ENCODE data around the gene ST6GAL1.
"Not testable (repeated sequence)": the region's sequence is repeated elsewhere in the genome, so short reads cannot be mapped to it uniquely, and the experiment has no call there.

The ST6GAL1 gene

GRCh38 chr3:186971106-186971505 lies 40.8 kb downstream of the ST6GAL1 start:
- not testable (repeated sequence) for DNase-seq

GRCh38 chr3:186971578-186971977 lies 41.3 kb downstream of the ST6GAL1 start:
- peak; percentile 31 for DNase-seq

GRCh38 chr3:186973702-186974101 lies 43.4 kb downstream of the ST6GAL1 start:
- DNase-seq = no peak

GRCh38 chr3:186974824-186975313 lies 44.5 kb downstream of the ST6GAL1 start:
- DNase-seq = no peak

GRCh38 chr3:186975726-186976125 lies 45.4 kb downstream of the ST6GAL1 start:
- no peak for DNase-seq

- peak; percentile 71 for DNase-seq
Observed at GRCh38 chr3:186976837-186977750, 46.8 kb downstream of the ST6GAL1 start.

GRCh38 chr3:186978712-186979111 lies 48.4 kb downstream of the ST6GAL1 start:
- DNase-seq = no peak

GRCh38 chr3:186979852-186980251 lies 49.5 kb downstream of the ST6GAL1 start:
- no peak for DNase-seq

GRCh38 chr3:186980989-186981388 lies 50.7 kb downstream of the ST6GAL1 start:
- DNase-seq = no peak

- no peak for DNase-seq
Observed at GRCh38 chr3:186983659-186984058, 53.3 kb downstream of the ST6GAL1 start.

GRCh38 chr3:186984064-186984463 lies 53.7 kb downstream of the ST6GAL1 start:
- DNase-seq = no peak

- no peak for DNase-seq
Observed at GRCh38 chr3:186985661-186986364, 55.5 kb downstream of the ST6GAL1 start.

GRCh38 chr3:186986406-186986805 lies 56.1 kb downstream of the ST6GAL1 start:
- DNase-seq = no peak

GRCh38 chr3:186986816-186987215 lies 56.5 kb downstream of the ST6GAL1 start:
- no peak for DNase-seq

GRCh38 chr3:186988806-186989205 lies 58.5 kb downstream of the ST6GAL1 start:
- no peak for DNase-seq

GRCh38 chr3:186989429-186989828 lies 59.1 kb downstream of the ST6GAL1 start:
- no peak for DNase-seq

GRCh38 chr3:186990277-186990676 lies 60.0 kb downstream of the ST6GAL1 start:
- DNase-seq = no peak

GRCh38 chr3:186990878-186991308 lies 60.6 kb downstream of the ST6GAL1 start:
- DNase-seq = no peak

- no peak for DNase-seq
Observed at GRCh38 chr3:186991470-186991869, 61.1 kb downstream of the ST6GAL1 start.

GRCh38 chr3:186992096-186992495 lies 61.8 kb downstream of the ST6GAL1 start:
- DNase-seq = not testable (repeated sequence)

GRCh38 chr3:186993210-186993782 lies 63.0 kb downstream of the ST6GAL1 start:
- no peak for DNase-seq

- no peak for DNase-seq
Observed at GRCh38 chr3:186994000-186994955, 64.0 kb downstream of the ST6GAL1 start.
